SK-N-MC (cell line): ENCODE results near the gene TNFRSF14.

ENCODE experiments used
- EZH2 ChIP-seq: fragments of 200-600 bp; sonication (generic); IDR thresholded peaks from one replicate; pipeline ENCODE4 v1.6.1; 2017; ENCODE audit warnings: antibody characterized with exemption
- FOXP2 ChIP-seq: optimal IDR thresholded peaks from 2 replicates; pipeline ENCODE3; 2011; ENCODE audit warnings: mild to moderate bottlenecking, moderate library complexity; ENCODE audit not compliant: insufficient read depth; ENCODE audit errors: extremely low read length, control extremely low read depth
- POLR2AphosphoS5 ChIP-seq: IDR thresholded peaks from 2 replicates; pipeline ENCODE4 v1.6.1; 2012; ENCODE audit warnings: mild to moderate bottlenecking, low read depth, low read length, borderline replicate concordance

DNA sequence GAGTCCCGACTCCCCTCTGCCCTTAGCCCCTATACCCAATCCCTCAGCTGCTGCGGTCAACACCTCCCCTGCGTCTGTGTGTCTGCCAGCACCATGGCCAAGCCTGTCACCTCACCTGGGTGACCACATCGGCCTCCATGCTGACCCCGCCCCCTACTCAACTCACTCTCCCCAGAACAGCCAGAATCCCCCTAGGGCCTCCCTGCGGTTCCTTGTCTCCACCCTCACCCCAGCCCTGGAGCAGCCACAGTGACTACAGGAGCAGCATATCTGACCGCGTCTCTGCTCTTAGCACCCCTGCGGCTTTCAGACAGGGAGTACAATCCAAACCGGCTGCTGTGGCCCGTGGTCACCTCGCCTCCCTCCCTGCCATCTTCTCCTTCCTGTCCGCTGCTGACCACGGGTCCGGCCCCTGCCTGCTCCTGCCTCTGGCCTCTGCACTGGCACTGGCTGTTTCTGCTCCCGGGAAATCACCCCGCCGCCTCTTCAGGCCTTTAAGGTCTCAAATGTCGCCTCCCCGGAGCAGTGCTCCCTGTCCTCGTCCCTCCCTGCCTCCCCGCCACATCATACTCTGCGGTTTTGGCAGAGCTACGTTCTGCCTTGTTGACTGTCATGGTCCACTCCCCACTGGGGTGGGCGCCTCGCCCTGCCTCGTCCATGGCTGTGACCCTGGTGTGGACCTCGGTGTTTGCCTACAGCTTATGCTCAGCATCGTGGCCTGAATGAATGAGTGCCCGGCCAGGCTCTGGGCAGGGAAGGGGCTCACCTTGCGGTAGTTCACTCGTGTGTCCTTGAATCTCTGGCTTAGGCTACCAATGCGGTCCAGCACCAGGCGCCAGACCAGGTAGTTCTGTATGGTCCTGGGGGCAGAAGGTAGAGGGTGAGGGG is 41.5 kb downstream of the TNFRSF14 start:
- no peak for TF ChIP-seq EZH2
- no peak for TF ChIP-seq POLR2AphosphoS5
- no peak for TF ChIP-seq FOXP2
